ENCODE data around the gene SMPD2. TPM values are rescaled to one million over a fixed set of nuclear protein-coding genes. Genes with fewer than 3 reads are reported as not detected.
"Not testable (repeated sequence)": the region's sequence is repeated elsewhere in the genome, so short reads cannot be mapped to it uniquely, and the experiment has no call there.

SMPD2 gene
- total and polyA plus RNA-seq, 2 experiments from 2014 or later: 5.6 to 10.9 TPM

DNA sequence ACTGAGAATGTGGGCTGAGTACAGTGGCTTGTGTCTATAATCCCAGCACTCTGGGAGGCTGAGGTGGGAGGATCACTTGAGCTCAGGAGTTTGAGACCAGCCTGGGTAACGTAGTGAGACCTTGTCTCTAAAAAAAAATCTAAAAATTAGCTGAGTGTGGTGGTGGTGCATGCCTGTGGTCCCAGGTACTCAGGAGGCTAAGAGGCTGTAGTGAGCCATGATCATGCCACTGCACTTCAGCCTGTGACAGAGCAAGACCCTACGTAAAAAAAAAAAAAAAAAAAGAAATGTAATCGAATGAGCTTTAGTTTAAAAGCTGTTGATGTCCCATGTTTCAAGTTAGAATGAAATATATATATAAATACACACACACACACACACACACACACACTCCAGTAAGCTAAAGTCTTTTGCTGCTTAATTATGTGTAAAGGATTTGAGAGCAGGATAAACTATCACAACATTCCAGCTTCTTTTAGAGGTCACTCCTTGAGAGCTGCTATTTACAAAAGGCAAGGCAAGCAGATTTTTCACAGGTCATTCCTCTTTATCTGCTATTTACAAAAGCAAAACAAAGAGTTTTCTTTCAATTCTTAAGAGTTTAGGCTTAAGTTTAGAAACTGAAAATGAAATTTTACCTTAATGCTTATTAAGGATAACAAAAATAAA, 19.8 kb downstream of the SMPD2 start:
- DNase-seq (ENCODE audit: low spot score) (no peak), ATAC-seq (no peak)
- Histone ChIP-seq H3F3A (replicated peaks; ENCODE audit: low read depth) (peaks cover 8% of the 10 kb centered on the region; the same call in 1 of the 2 replicates), H3K27ac (ENCODE audit: low read depth) (no peak overlapping the region), H2AFZ (no peak overlapping the region), H3K4me3 (no peak overlapping the region), H3K27me3 (ENCODE audit: insufficient read depth) (no peaks in the 10 kb centered on the region), H3K4me2 (no peak overlapping the region), H3K79me2 (replicated peaks; ENCODE audit: insufficient read depth) (peaks cover 6% of the 10 kb centered on the region; the same call in 1 of the 2 replicates), H3K4me1 (ENCODE audit: insufficient read depth) (peaks cover 21% of the 10 kb centered on the region), H3K9me2 (ENCODE audit: insufficient read depth) (no peaks in the 10 kb centered on the region), H4K20me1 (replicated peaks; ENCODE audit: insufficient read depth) (peaks cover 11% of the 10 kb centered on the region; the same call in 1 of the 2 replicates), H3K36me3 (ENCODE audit: insufficient read depth) (peaks cover 31% of the 10 kb centered on the region)
- Mint-ChIP-seq H3K27ac (no peak overlapping the region), H3K27me3 (ENCODE audit: insufficient read depth, low read depth, poor library complexity) (peaks cover 13% of the 10 kb centered on the region), H3K36me3 (ENCODE audit: low read depth) (peaks cover 45% of the 10 kb centered on the region), H3K4me1 (peaks cover 29% of the 10 kb centered on the region), H3K9me3 (no peaks in the 10 kb centered on the region; the same call in 2 of the 3 replicates), H3K4me3 (no peak overlapping the region)
- TF ChIP-seq ZNF462 (CRISPR knock-in tag; IDR thresholded peaks at IDR 0.05) (no peak), POLR2AphosphoS5 (IDR thresholded peaks at IDR 0.05; ENCODE audit: low read depth) (no peak), ZNF331 (CRISPR knock-in tag; IDR thresholded peaks at IDR 0.05; ENCODE audit: low read depth) (no peak), CTCF (conservative IDR thresholded peaks at IDR 0.05; ENCODE audit: low read depth in 2 of 2) (no peak)
- TF ChIP-seq, protein P1, sequence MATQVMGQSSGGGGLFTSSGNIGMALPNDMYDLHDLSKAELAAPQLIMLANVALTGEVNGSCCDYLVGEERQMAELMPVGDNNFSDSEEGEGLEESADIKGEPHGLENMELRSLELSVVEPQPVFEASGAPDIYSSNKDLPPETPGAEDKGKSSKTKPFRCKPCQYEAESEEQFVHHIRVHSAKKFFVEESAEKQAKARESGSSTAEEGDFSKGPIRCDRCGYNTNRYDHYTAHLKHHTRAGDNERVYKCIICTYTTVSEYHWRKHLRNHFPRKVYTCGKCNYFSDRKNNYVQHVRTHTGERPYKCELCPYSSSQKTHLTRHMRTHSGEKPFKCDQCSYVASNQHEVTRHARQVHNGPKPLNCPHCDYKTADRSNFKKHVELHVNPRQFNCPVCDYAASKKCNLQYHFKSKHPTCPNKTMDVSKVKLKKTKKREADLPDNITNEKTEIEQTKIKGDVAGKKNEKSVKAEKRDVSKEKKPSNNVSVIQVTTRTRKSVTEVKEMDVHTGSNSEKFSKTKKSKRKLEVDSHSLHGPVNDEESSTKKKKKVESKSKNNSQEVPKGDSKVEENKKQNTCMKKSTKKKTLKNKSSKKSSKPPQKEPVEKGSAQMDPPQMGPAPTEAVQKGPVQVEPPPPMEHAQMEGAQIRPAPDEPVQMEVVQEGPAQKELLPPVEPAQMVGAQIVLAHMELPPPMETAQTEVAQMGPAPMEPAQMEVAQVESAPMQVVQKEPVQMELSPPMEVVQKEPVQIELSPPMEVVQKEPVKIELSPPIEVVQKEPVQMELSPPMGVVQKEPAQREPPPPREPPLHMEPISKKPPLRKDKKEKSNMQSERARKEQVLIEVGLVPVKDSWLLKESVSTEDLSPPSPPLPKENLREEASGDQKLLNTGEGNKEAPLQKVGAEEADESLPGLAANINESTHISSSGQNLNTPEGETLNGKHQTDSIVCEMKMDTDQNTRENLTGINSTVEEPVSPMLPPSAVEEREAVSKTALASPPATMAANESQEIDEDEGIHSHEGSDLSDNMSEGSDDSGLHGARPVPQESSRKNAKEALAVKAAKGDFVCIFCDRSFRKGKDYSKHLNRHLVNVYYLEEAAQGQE (IDR thresholded peaks at IDR 0.05; ENCODE audit: unreplicated experiment): no peak

- H3K4me3 ChIP-seq; H3K4me3 Mint-ChIP-seq; DNase-seq (ENCODE audit: low spot score); H3K9me2 ChIP-seq (ENCODE audit: insufficient read depth); H3F3A ChIP-seq (replicated peaks; ENCODE audit: low read depth); H3K4me2 ChIP-seq; H3K79me2 ChIP-seq (replicated peaks; ENCODE audit: insufficient read depth); H3K27ac Mint-ChIP-seq; H2AFZ ChIP-seq; H3K27ac ChIP-seq (ENCODE audit: low read depth); H3K9me3 Mint-ChIP-seq; H3K27me3 ChIP-seq (ENCODE audit: insufficient read depth); ATAC-seq: not testable (repeated sequence)
- Histone ChIP-seq H4K20me1 (replicated peaks; ENCODE audit: insufficient read depth) (peaks cover 15% of the 10 kb centered on the region), H3K4me1 (ENCODE audit: insufficient read depth) (peaks cover 21% of the 10 kb centered on the region), H3K36me3 (ENCODE audit: insufficient read depth) (peaks cover 40% of the 10 kb centered on the region)
- peaks cover 13% of the 10 kb centered on the region for H3K27me3 Mint-ChIP-seq (ENCODE audit: insufficient read depth, low read depth, poor library complexity)
- peaks cover 29% of the 10 kb centered on the region for H3K4me1 Mint-ChIP-seq
- H3K36me3 Mint-ChIP-seq (ENCODE audit: low read depth): peaks cover 54% of the 10 kb centered on the region
Observed at GRCh38 chr6:109461205-109461604, 20.7 kb downstream of the SMPD2 start.

All from GM23338 (cell line).